Caco-2 (cell line): ENCODE results near the gene MYOF. TPM values are rescaled to one million over a fixed set of nuclear protein-coding genes. Genes with fewer than 3 reads are reported as not detected.
"Not testable (repeated sequence)": the region's sequence is repeated elsewhere in the genome, so short reads cannot be mapped to it uniquely, and the experiment has no call there.

ENCODE experiments used
- BruUV-seq: library from RNA; stranded (reverse); fragments of 400-500 nt; replicated peaks from 2 replicates; lab custom pipeline; 2021; lab: Mats Ljungman, UMichigan
- CTCF ChIA-PET: fragments of 300-600 bp; sonication (Branson Sonifier 250); formaldehyde crosslinking; loops from one replicate; lab custom pipeline; 2022; ENCODE audit warnings: antibody characterized with exemption; lab: Charles Lee
- POLR2A ChIA-PET: fragments of 300-600 bp; sonication (Branson Sonifier 250); formaldehyde crosslinking; loops from one replicate; lab custom pipeline; 2022; ENCODE audit warnings: antibody characterized with exemption; lab: Charles Lee
- DNase-seq, 2 experiments: peaks; one replicate each; pipeline versions ENCODE4 v3.0.0 to v3.0.0-alpha.2; 2020 to 2022
- H3K27me3 ChIP-seq: replicated peaks from 2 replicates; pipeline ENCODE4 v1.6.0; 2011; ENCODE audit warnings: low read length; ENCODE audit not compliant: control insufficient read depth, insufficient read depth
- H3K36me3 ChIP-seq: 2 replicates; pipeline ENCODE4 v1.5.1; 2011; ENCODE audit warnings: low read length; ENCODE audit not compliant: control insufficient read depth, insufficient read depth
- H3K4me1 ChIP-seq: fragments of 250-450 bp; sonication (Bioruptor Pico); 2 replicates; pipeline ENCODE4 v1.5.1; 2020; ENCODE audit warnings: mild to moderate bottlenecking
- H3K4me3 ChIP-seq: 2 replicates; pipeline ENCODE4 v1.5.1; 2011; ENCODE audit warnings: low read depth, mild to moderate bottlenecking, control low read depth, low read length
- H3K9me3 ChIP-seq: fragments of 250-450 bp; sonication (Bioruptor Pico); 2 replicates; pipeline ENCODE4 v1.5.1; 2020; ENCODE audit warnings: mild to moderate bottlenecking, moderate library complexity
- H3K27ac Mint-ChIP-seq: one replicate; pipeline ENCODE4 v1.8.0; 2022; ENCODE audit warnings: mixed read lengths; ENCODE audit not compliant: unreplicated experiment
- H3K27me3 Mint-ChIP-seq: one replicate; pipeline ENCODE4 v1.8.0; 2022; ENCODE audit warnings: mixed read lengths; ENCODE audit not compliant: insufficient read depth, unreplicated experiment
- H3K36me3 Mint-ChIP-seq: one replicate; pipeline ENCODE4 v1.8.0; 2022; ENCODE audit warnings: mild to moderate bottlenecking, mixed read lengths; ENCODE audit not compliant: insufficient read depth, unreplicated experiment
- H3K4me1 Mint-ChIP-seq: one replicate; pipeline ENCODE4 v1.8.0; 2022; ENCODE audit warnings: low read depth, mixed read lengths; ENCODE audit not compliant: unreplicated experiment
- H3K4me3 Mint-ChIP-seq: one replicate; pipeline ENCODE4 v1.8.0; 2022; ENCODE audit warnings: mild to moderate bottlenecking, moderate library complexity, mixed read lengths; ENCODE audit not compliant: unreplicated experiment
- H3K9me3 Mint-ChIP-seq: one replicate; pipeline ENCODE4 v1.8.0; 2022; ENCODE audit warnings: mixed read lengths; ENCODE audit not compliant: unreplicated experiment
- intact Hi-C: fragments of 100-400 bp; cut with micrococcal nuclease; formaldehyde crosslinking; loops from one replicate; pipeline ENCODE4 v1.10.0; 2022; ENCODE audit not compliant: unreplicated experiment
- total RNA-seq: library from RNA; stranded (reverse); gene quantifications from 2 replicates; pipeline ENCODE4 v1.2.3, GENCODE V29; 2022
- TF ChIP-seq, protein P1 (sequence below), 2 experiments: fragments of 200-600 bp in 1 of 2; IDR thresholded peaks; 1 replicate in 1 of 2; 2 replicates in 1 of 2; pipeline versions ENCODE4 v1.5.1 to v1.8.0; 2011 to 2022; ENCODE audit warnings: antibody characterized with exemption in 1 of 2, control low read depth in 1 of 2, inconsistent platforms in 1 of 2, low read depth in 1 of 2, low read length in 1 of 2, mild to moderate bottlenecking in 1 of 2, moderate library complexity in 1 of 2; ENCODE audit not compliant: insufficient read depth in 1 of 2, severe bottlenecking in 1 of 2, unreplicated experiment in 1 of 2

The MYOF gene
- total RNA-seq, 1 experiment from 2014 or later: 148 TPM

DNA sequence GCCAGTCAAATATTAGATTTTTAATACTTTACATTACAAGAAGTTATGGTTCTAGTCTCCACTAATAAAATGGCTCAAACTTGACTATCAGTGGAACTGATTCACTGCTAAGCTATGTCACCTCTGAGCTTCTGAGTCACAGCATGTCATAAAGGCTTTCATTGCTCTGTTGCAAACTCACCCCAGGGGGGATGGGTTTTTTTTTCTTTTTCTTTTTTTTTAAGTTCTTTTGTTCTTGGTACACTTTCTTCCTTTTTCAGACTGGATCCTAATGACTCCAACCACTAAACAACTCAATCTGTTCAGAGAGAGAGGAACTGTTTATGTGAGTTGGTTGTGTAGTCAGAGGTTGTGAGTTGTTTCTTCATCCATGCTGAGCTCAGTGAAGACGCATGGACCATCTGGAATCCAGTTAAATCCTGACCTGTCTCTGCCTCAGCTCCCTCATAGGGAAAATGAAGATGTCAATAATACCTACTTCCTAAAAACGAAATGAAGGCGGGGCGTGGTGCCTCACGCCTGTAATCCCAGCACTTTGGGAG is 11.0 kb downstream of the MYOF start:
- ChIA-PET POLR2A (interaction anchor here (0.5 to 2.0 kb wide), 11 partner anchors 9 to 931 kb away, joined by 3 to 28 read pairs (median 4); partner anchors contain the start of gene MYOF), CTCF (interaction anchor here (0.7 to 1.2 kb wide), 7 partner anchors 11 to 95 kb away, joined by 3 to 15 read pairs (median 4); partner anchors contain the start of gene MYOF)
- Mint-ChIP-seq H3K27ac (peak overlapping the region; percentile 95), H3K4me3 (peak overlapping the region; percentile 37), H3K9me3 (peaks cover 8% of the 10 kb centered on the region), H3K27me3 (no peaks in the 10 kb centered on the region), H3K36me3 (peaks cover 67% of the 10 kb centered on the region), H3K4me1 (peaks cover 51% of the 10 kb centered on the region)
- Histone ChIP-seq H3K27me3 (no peaks in the 10 kb centered on the region), H3K4me1 (peaks cover 88% of the 10 kb centered on the region), H3K36me3 (peaks cover 2% of the 10 kb centered on the region), H3K9me3 (no peaks in the 10 kb centered on the region), H3K4me3 (no peak overlapping the region)
- BruUV-seq: TSS peak; percentile 81
- peak; percentile 61 to 72 for DNase-seq
- TF ChIP-seq, protein P1, sequence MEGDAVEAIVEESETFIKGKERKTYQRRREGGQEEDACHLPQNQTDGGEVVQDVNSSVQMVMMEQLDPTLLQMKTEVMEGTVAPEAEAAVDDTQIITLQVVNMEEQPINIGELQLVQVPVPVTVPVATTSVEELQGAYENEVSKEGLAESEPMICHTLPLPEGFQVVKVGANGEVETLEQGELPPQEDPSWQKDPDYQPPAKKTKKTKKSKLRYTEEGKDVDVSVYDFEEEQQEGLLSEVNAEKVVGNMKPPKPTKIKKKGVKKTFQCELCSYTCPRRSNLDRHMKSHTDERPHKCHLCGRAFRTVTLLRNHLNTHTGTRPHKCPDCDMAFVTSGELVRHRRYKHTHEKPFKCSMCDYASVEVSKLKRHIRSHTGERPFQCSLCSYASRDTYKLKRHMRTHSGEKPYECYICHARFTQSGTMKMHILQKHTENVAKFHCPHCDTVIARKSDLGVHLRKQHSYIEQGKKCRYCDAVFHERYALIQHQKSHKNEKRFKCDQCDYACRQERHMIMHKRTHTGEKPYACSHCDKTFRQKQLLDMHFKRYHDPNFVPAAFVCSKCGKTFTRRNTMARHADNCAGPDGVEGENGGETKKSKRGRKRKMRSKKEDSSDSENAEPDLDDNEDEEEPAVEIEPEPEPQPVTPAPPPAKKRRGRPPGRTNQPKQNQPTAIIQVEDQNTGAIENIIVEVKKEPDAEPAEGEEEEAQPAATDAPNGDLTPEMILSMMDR (IDR thresholded peaks at IDR 0.05; ENCODE audit: insufficient read depth in 1 of 2, low read depth in 1 of 2, low read length in 1 of 2, severe bottlenecking in 1 of 2, unreplicated experiment in 1 of 2): no peak
- intact Hi-C loops: loop anchor here (2.0 kb wide), 1 partner anchor 34 kb away; no protein-coding TSS in a partner anchor

DNA sequence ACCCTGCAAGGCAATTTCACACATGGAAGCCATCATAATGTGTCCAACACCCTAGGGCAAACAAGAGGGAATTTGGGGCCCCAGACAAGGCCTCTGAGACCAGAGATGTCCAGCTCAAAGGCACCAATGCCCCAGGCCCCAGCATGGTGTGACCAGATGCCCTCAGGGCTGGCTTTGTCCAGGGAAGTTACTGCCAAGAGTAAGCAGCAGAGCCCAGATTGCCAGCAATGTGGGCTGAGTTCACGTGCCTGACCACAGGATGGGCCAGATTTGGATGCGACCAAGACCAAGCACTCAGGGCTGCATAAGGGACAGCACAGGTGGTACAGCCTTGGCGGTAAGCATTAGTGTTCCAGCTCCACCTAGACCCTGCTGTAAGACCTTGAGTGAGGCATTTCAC is 12.7 kb downstream of the MYOF start:
- intact Hi-C loops: no loop called here
- H3K27ac Mint-ChIP-seq: peak overlapping the region; percentile 95
- peak in 1 of 2 experiments; percentile 49 for DNase-seq
- BruUV-seq: no TSS peak
- H3K36me3 Mint-ChIP-seq: peaks cover 77% of the 10 kb centered on the region
- peaks cover 8% of the 10 kb centered on the region for H3K9me3 Mint-ChIP-seq
- no peaks in the 10 kb centered on the region for H3K27me3 Mint-ChIP-seq
- Histone ChIP-seq H3K27me3 (no peaks in the 10 kb centered on the region), H3K4me1 (peaks cover 86% of the 10 kb centered on the region), H3K36me3 (peaks cover 2% of the 10 kb centered on the region), H3K4me3 (no peak overlapping the region), H3K9me3 (no peaks in the 10 kb centered on the region)
- no peak overlapping the region for H3K4me3 Mint-ChIP-seq
- TF ChIP-seq, protein P1 (IDR thresholded peaks at IDR 0.05; ENCODE audit: insufficient read depth in 1 of 2, low read depth in 1 of 2, low read length in 1 of 2, severe bottlenecking in 1 of 2, unreplicated experiment in 1 of 2): no peak
- ChIA-PET POLR2A (no interaction called here), CTCF (interaction anchor here (0.6 kb wide), 1 partner anchor 16 kb away, joined by 3 read pairs; no protein-coding TSS in a partner anchor)
- peaks cover 50% of the 10 kb centered on the region for H3K4me1 Mint-ChIP-seq

DNA sequence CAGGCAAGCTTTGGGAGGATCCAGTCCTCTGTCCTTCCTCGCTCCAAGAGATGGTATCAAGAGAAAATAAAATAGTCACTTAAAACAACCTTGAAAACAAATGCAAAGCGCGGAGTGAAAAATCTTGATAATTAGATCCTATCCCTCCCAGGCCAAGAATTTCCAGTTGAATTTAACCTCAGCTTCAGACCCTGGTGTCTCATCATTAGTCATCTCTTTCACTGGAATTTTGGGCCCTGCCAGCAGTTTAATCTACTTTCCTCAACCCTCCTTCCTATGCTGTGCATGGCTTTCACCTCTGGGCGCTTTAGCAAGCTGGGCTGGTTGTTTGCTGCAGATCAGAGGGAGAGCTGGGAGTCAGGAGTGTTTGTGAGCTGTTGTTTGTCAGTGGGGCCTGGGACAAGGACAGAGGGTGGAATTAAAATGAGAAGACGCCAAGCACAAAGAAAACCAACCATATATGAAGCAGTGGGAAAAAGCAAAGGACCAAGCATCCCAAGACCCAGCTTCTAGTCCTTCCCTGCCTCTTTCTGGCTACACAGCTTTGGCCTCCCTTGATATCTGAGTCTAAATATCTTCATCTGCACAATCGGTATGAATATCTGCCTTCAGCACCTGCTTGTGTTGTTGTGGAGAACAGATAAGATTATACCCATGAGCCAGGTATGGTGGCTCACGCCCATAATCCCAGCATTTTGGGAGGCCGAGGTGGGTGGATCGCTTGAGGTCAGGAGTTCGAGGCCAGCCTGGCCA is 13.5 kb downstream of the MYOF start:
- DNase-seq: no peak
- Histone ChIP-seq H3K36me3 (peaks cover 2% of the 10 kb centered on the region), H3K4me3 (no peak overlapping the region), H3K27me3 (no peaks in the 10 kb centered on the region), H3K4me1 (peaks cover 86% of the 10 kb centered on the region), H3K9me3 (no peaks in the 10 kb centered on the region)
- Mint-ChIP-seq H3K27ac (peak overlapping the region; percentile 95), H3K36me3 (peaks cover 73% of the 10 kb centered on the region), H3K4me1 (peaks cover 49% of the 10 kb centered on the region), H3K4me3 (no peak overlapping the region), H3K9me3 (peaks cover 8% of the 10 kb centered on the region), H3K27me3 (no peaks in the 10 kb centered on the region)
- TF ChIP-seq, protein P1 (IDR thresholded peaks at IDR 0.05; ENCODE audit: insufficient read depth in 1 of 2, low read depth in 1 of 2, low read length in 1 of 2, severe bottlenecking in 1 of 2, unreplicated experiment in 1 of 2): no peak
- BruUV-seq: no TSS peak
- ChIA-PET POLR2A (interaction anchor here (0.7 kb wide), 1 partner anchor 35 kb away, joined by 3 read pairs; no protein-coding TSS in a partner anchor), CTCF (interaction anchor here (0.6 kb wide), 1 partner anchor 17 kb away, joined by 3 read pairs; no protein-coding TSS in a partner anchor)
- intact Hi-C loops: no loop called here

DNA sequence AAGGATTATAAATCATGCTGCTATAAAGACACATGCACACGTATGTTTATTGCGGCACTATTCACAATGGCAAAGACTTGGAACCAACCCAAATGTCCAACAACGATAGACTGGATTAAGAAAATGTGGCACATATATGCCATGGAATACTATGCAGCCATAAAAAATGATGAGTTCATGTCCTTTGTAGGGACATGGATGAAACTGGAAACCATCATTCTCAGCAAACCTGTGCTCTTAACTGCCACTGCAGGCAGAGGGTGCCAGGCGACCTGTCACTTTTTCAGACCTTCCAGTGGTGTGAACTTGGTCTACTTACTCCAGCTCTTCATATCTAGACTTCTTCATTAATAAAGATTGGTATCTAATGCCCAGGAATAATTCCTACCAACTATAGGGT is 14.5 kb downstream of the MYOF start:
- DNase-seq, H3K9me3 ChIP-seq, H3K27me3 Mint-ChIP-seq, H3K9me3 Mint-ChIP-seq, BruUV-seq, H3K27me3 ChIP-seq, H3K4me3 Mint-ChIP-seq, intact Hi-C loops, H3K36me3 ChIP-seq, CTCF ChIA-PET, POLR2A ChIA-PET, H3K4me3 ChIP-seq: not testable (repeated sequence)
- peak overlapping the region; percentile 95 for H3K27ac Mint-ChIP-seq
- peaks cover 82% of the 10 kb centered on the region for H3K4me1 ChIP-seq
- peaks cover 72% of the 10 kb centered on the region for H3K36me3 Mint-ChIP-seq
- H3K4me1 Mint-ChIP-seq: peaks cover 46% of the 10 kb centered on the region
